ENCODE measurements around the gene FAIM2.

DNA sequence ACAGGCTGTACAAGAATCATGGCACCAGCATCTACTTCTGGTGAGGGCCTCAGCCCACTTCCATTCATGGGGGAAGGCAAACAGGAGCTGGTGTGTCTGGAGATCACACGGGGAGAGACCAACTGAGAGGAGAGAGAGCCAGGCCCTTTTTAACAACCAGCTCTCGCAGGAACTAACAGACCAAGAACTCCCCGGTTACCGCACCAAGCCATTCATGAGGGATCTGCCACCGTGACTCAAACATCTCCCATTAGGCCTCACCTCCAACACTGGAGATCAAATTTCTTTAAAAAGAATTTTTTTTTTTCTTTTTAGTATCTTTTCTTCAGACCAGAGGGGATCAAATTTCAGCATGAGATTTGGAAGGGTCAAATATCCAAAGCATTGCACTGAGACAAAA lies 30.1 kb upstream of the FAIM2 start:
- TF ChIP-seq SP1 (CRISPR knock-in tag; conservative IDR thresholded peaks at IDR 0.05), result no peak
- TF ChIP-seq, protein P1, sequence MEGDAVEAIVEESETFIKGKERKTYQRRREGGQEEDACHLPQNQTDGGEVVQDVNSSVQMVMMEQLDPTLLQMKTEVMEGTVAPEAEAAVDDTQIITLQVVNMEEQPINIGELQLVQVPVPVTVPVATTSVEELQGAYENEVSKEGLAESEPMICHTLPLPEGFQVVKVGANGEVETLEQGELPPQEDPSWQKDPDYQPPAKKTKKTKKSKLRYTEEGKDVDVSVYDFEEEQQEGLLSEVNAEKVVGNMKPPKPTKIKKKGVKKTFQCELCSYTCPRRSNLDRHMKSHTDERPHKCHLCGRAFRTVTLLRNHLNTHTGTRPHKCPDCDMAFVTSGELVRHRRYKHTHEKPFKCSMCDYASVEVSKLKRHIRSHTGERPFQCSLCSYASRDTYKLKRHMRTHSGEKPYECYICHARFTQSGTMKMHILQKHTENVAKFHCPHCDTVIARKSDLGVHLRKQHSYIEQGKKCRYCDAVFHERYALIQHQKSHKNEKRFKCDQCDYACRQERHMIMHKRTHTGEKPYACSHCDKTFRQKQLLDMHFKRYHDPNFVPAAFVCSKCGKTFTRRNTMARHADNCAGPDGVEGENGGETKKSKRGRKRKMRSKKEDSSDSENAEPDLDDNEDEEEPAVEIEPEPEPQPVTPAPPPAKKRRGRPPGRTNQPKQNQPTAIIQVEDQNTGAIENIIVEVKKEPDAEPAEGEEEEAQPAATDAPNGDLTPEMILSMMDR (IDR thresholded peaks at IDR 0.05), result no peak
